Thymus (tissue), 11 donors: ENCODE results near the gene PROCA1. TPM values are rescaled to one million over a fixed set of nuclear protein-coding genes. Genes with fewer than 3 reads are reported as not detected.
"Not testable (repeated sequence)": the region's sequence is repeated elsewhere in the genome, so short reads cannot be mapped to it uniquely, and the experiment has no call there.

Source experiments
- DNase-seq, 9 donors: peaks; one replicate each; pipeline ENCODE4 v3.0.0-alpha.2; 2013; ENCODE audit warnings: low spot score in 9 of 9, low read depth in 6 of 9, missing footprints in 1 of 9
- H3K27ac ChIP-seq, 2 donors: one replicate each; pipeline ENCODE4 v1.5.1; 2013; ENCODE audit warnings: control low read depth in 1 of 2, low read depth in 1 of 2, low read length in 1 of 2, mild to moderate bottlenecking in 1 of 2, moderate library complexity in 1 of 2
- H3K27me3 ChIP-seq, 2 donors: one replicate each; pipeline ENCODE4 v1.5.1; 2013; ENCODE audit warnings: low read length in 1 of 2; ENCODE audit not compliant: control insufficient read depth in 2 of 2, insufficient read depth in 1 of 2
- H3K36me3 ChIP-seq, 2 donors: one replicate each; pipeline ENCODE4 v1.5.1; 2013; ENCODE audit warnings: low read length in 1 of 2, mild to moderate bottlenecking in 1 of 2, moderate library complexity in 1 of 2; ENCODE audit not compliant: control insufficient read depth in 2 of 2, insufficient read depth in 2 of 2
- H3K4me1 ChIP-seq, 2 donors: one replicate each; pipeline ENCODE4 v1.5.1; 2013; ENCODE audit warnings: low read length in 2 of 2; ENCODE audit not compliant: control insufficient read depth in 2 of 2, insufficient read depth in 2 of 2
- H3K4me3 ChIP-seq, 2 donors: one replicate each; pipeline ENCODE4 v1.5.1; 2013; ENCODE audit warnings: low read length in 2 of 2, control low read depth in 1 of 2, mild to moderate bottlenecking in 1 of 2
- H3K9me3 ChIP-seq, 2 donors: one replicate each; pipeline ENCODE4 v1.5.1; 2013; ENCODE audit warnings: low read length in 1 of 2, mild to moderate bottlenecking in 1 of 2; ENCODE audit not compliant: control insufficient read depth in 2 of 2, insufficient read depth in 1 of 2
- WGBS: extraction: QIAGEN DNeasy Blood & Tissue Kit; methylation state at CpG from one replicate; pipeline ENCODE4 v1.1.7; 2013; 5-methylcytosine and 5-hydroxymethylcytosine counted together
- polyA plus RNA-seq: library from polyadenylated mRNA; stranded (reverse); fragments of 200-250 nt; gene quantifications from one replicate; pipeline ENCODE4 v1.2.3, GENCODE V29; 2013
- total RNA-seq: library from RNA; stranded (reverse); fragments of 120-200 nt; gene quantifications from one replicate; pipeline ENCODE4 v1.2.4, GENCODE V29; 2013
- donor health status: healthy.

Gene PROCA1
- total and polyA plus RNA-seq, 2 donors: 1.0 to 11.3 TPM

DNA sequence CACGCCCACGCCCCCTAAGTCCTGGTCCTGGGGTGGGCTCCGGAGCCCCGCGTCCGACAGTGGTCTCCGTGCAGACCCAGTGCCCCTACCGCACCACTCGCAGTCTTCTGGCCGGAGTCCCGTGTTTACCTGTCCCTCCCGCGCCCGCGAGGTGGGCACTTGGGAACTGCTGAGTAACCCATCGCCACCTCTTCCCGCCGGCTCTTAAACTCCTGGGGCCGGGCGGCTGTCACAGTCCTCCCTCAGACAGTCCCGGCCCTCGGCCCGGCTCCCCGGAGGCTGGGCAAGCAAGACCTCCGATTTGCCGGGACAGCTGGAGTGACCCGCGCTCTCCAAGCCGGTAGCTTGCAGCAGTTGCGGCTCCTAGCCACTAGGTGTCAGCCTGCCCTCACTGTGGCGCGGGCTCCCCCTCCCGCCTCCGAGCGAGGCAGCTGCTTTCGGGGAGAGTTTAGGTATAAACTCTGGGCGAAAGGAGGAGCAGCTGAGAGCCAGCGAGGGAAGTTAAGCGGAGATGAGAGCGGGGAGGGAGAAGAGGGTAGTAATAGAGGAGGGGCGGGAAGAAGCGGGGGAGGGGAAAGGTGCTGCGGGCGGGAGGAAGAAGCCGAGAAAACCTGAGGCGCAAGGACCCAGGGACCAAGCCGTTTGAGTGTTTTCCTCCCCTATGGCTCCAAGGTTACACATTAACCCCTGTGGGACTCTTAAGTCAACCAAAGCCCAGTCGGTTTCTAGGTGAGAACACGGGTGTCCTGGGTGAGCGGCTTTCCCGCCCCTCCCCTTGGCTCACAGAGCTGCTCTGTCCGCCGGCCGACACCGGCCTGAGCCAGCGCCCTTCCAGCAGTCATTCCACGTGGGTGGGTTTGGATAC lies 15.2 kb upstream of the PROCA1 start:
- H3K4me1 ChIP-seq: peaks cover 16 to 57% of the 10 kb centered on the region in 2 donors
- under 1% methylated on average over 57 of the region's 57 CpGs for WGBS
- H3K27ac ChIP-seq: peak overlapping the region; percentile 73
- peak in 8 of 9 donors; percentile 79 to 94 (median 88) for DNase-seq
- H3K9me3 ChIP-seq: peaks cover 0 to 6% of the 10 kb centered on the region in 2 donors
- H3K4me3 ChIP-seq: peak overlapping the region; percentile 61 to 91
- peaks cover 0 to 8% of the 10 kb centered on the region in 2 donors for H3K27me3 ChIP-seq
- H3K36me3 ChIP-seq: peaks cover 29 to 34% of the 10 kb centered on the region in 2 donors

DNA sequence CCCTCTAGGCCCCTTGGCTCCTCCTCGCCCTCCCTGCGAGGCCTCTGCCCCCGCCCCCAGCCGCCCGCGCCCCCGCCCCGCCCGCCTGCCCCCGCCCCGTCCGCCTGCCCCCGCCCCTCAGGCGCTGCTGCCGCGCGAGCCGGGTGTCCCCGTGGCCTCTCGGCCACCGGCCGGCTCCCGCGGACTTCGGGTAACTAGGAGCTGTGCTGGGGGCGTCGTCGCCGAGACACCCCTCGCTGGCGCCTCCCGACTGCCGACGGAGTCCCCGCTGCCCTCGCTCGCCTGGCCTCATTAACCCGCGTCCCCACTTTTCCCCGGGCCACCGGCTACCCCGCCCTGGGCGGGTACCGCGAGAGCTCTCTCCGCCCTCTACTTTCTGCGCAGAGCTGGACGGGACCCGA lies 14.5 kb upstream of the PROCA1 start, which contains the start of gene TLCD1:
TLCD1 (minus strand) TSS at position 8 of the 401 bp plus-strand sequence. CDS start 136 bp downstream, outside the sequence.
- Histone ChIP-seq H3K4me1 (peaks cover 16 to 63% of the 10 kb centered on the region in 2 donors), H3K4me3 (peak within 1 kb of the TSS; percentile 61 to 91), H3K27ac (peak within 1 kb of the TSS; percentile 73), H3K9me3 (peaks cover 0 to 6% of the 10 kb centered on the region in 2 donors), H3K36me3 (peaks cover 35 to 40% of the 10 kb centered on the region in 2 donors), H3K27me3 (peaks cover 0 to 8% of the 10 kb centered on the region in 2 donors)
- WGBS: under 1% methylated on average over 49 of the region's 49 CpGs
- DNase-seq: peak in 2 of 9 donors; percentile 64 to 66

GRCh38 chr17:28725660-28726225 lies 14.1 kb upstream of the PROCA1 start:
- peaks cover 0 to 8% of the 10 kb centered on the region in 2 donors for H3K27me3 ChIP-seq
- peaks cover 21 to 68% of the 10 kb centered on the region in 2 donors for H3K4me1 ChIP-seq
- peak in 3 of 9 donors; percentile 34 to 64 (median 50) for DNase-seq
- peak overlapping the region; percentile 33 to 61 for H3K4me3 ChIP-seq
- peak overlapping the region in 1 of 2 donors; percentile 65 for H3K27ac ChIP-seq
- peaks cover 39 to 45% of the 10 kb centered on the region in 2 donors for H3K36me3 ChIP-seq
- peaks cover 0 to 6% of the 10 kb centered on the region in 2 donors for H3K9me3 ChIP-seq
- WGBS: 2% methylated on average over 45 of the region's 45 CpGs

- H3K4me1 ChIP-seq: peaks cover 22 to 71% of the 10 kb centered on the region in 2 donors
Observed at GRCh38 chr17:28725166-28725659, 13.5 kb upstream of the PROCA1 start.

GRCh38 chr17:28724500-28725165 lies 12.9 kb upstream of the PROCA1 start:
- peaks cover 22 to 71% of the 10 kb centered on the region in 2 donors for H3K4me1 ChIP-seq
- WGBS: 96% methylated on average over 10 of the region's 10 CpGs

More at GRCh38 chr17:28725166-28725659, 13.5 kb upstream of the PROCA1 start:
- DNase-seq: no peak
- Histone ChIP-seq H3K9me3 (peaks cover 0 to 6% of the 10 kb centered on the region in 2 donors), H3K27ac (peak overlapping the region; percentile 15 to 19), H3K4me3 (peak overlapping the region in 1 of 2 donors; percentile 33), H3K36me3 (peaks cover 39 to 46% of the 10 kb centered on the region in 2 donors), H3K27me3 (peaks cover 0 to 8% of the 10 kb centered on the region in 2 donors)
- WGBS: 73% methylated on average over 20 of the region's 20 CpGs

GRCh38 chr17:28723836-28724499 lies 12.3 kb upstream of the PROCA1 start:
- Histone ChIP-seq H3K36me3 (peaks cover 39 to 46% of the 10 kb centered on the region in 2 donors), H3K4me1 (peaks cover 18 to 72% of the 10 kb centered on the region in 2 donors), H3K27ac (peak overlapping the region in 1 of 2 donors; percentile 21), H3K27me3 (peaks cover 0 to 13% of the 10 kb centered on the region in 2 donors)
- not testable (repeated sequence) for H3K4me3 ChIP-seq, DNase-seq, H3K9me3 ChIP-seq
- 97% methylated on average over 4 of the region's 4 CpGs for WGBS

More at GRCh38 chr17:28724500-28725165, 12.9 kb upstream of the PROCA1 start:
- peaks cover 39 to 46% of the 10 kb centered on the region in 2 donors for H3K36me3 ChIP-seq
- H3K4me3 ChIP-seq: no peak overlapping the region
- H3K27me3 ChIP-seq: peaks cover 0 to 8% of the 10 kb centered on the region in 2 donors
- H3K27ac ChIP-seq: peak overlapping the region; percentile 12 to 21
- no peak for DNase-seq
- H3K9me3 ChIP-seq: peaks cover 0 to 6% of the 10 kb centered on the region in 2 donors

GRCh38 chr17:28723159-28723835 lies 11.6 kb upstream of the PROCA1 start:
- WGBS: 98% methylated on average over 6 of the region's 6 CpGs
- Histone ChIP-seq H3K4me1 (peaks cover 20 to 76% of the 10 kb centered on the region in 2 donors), H3K9me3 (peaks cover 0 to 4% of the 10 kb centered on the region in 2 donors), H3K36me3 (peaks cover 39 to 46% of the 10 kb centered on the region in 2 donors), H3K27ac (no peak overlapping the region), H3K4me3 (no peak overlapping the region), H3K27me3 (peaks cover 5 to 19% of the 10 kb centered on the region in 2 donors)
- no peak for DNase-seq
